ENCODE results near the gene CLDN7.

CLDN7 gene, protein sequence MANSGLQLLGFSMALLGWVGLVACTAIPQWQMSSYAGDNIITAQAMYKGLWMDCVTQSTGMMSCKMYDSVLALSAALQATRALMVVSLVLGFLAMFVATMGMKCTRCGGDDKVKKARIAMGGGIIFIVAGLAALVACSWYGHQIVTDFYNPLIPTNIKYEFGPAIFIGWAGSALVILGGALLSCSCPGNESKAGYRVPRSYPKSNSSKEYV

GRCh38 chr17:7262192-7262934 lies at the start of gene CLDN7:
Gene CLDN7, minus strand, starts transcription at chr17:7262478. Its CDS starts 435 bp downstream, at chr17:7262043.
- peak within 1 kb of the TSS; percentile 100 for H3K4me3 ChIP-seq (ENCODE audit: low read depth, low read length)

DNA sequence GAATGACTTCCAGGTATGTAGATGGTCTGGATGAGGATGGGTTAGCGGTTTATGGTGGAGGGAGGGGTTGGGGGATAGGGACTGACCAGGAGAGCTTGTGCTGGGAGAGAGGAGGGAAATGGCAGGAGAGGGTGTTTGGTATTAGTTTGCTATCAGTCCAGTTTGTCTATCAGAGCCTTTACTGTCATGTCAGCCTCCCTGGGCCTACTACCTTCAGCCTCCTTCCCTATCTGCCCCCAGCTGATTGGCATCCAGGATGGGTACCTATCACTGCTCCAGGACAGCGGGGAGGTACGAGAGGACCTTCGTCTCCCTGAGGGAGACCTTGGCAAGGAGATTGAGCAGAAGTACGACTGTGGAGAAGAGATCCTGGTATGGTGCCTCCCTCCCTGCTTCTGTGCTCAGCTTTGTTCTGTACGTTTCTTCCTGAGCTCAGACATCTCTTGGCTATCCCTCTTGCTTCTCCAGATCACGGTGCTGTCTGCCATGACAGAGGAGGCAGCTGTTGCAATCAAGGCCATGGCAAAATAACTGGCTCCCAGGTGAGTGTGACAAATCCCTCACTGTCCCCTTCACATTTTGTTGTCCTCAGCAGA lies 48.9 kb upstream of the CLDN7 start:
- H3K4me3 ChIP-seq (ENCODE audit: low read depth, low read length) = no peak overlapping the region

- peak overlapping the region; percentile 97 for H3K4me3 ChIP-seq (ENCODE audit: low read depth, low read length)
Measured at GRCh38 chr17:7309628-7310027, 47.4 kb upstream of the CLDN7 start.

GRCh38 chr17:7308625-7309433 lies 46.6 kb upstream of the CLDN7 start:
- H3K4me3 ChIP-seq (ENCODE audit: low read depth, low read length) = peak overlapping the region; percentile 97

- H3K4me3 ChIP-seq (ENCODE audit: low read depth, low read length) = peak overlapping the region; percentile 97
Measured at GRCh38 chr17:7307686-7308624, 45.7 kb upstream of the CLDN7 start.

DNA sequence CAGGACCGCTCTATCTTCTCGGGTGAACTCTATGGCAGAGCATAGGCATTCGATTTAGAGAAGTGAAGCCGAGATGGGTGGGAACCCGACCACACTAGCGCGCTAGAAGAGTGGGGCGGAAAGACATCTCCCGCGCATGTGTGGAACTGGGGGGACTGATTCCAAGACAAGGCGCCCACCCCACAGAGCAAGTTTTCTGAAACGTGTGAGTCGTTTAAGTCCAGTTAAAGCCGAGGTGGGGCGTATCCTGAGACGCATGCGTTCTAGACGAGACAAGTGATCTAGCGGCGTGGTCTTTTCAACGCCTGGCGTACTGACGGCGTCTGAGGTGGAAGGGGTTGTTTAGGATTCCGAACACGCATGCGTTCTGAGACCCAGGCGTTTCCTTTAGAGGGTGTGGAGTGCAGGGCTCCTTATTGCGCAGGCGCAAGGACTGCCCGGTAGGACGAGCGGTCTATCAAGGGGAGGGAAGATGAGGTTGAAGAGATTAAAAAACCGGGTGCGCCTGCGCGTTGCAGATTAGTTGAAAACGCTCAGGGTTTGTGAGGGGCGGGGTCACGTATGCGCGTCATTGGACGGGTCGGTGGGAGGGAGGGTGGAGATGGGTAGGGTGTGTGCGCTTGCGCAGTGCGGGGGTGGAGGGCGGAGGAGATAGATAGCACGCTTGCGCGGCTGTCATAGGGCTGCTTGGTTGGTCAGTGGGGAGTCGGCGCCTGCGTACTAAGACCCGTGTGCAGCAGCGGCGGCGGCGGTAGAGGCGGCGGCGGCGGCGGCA lies 44.8 kb upstream of the CLDN7 start, which contains the start of gene EIF5A:
TSS of gene EIF5A (plus strand) at position 718 of the 775 bp plus-strand sequence. CDS start 2,008 bp downstream, outside the sequence.
- peak within 1 kb of the TSS; percentile 97 for H3K4me3 ChIP-seq (ENCODE audit: low read depth, low read length)

DNA sequence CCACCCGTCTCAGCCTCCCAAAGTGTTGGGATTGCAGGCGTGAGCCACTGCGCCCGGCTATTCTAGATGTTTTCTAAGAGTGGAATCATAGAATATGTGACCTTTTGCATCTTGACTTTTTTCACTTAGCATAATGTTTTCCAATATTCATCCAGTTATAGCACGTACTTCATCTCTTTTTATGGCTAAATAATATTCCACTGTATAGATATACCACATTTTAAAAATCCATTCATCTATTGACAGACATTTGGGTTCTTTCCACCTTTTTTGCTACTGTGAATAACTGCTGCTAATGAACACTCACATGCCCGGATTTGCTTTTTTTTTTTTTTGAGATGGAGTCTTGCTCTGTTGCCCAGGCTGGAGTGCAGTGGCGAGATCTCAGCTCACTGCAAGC lies 41.9 kb upstream of the CLDN7 start:
- H3K4me3 ChIP-seq (ENCODE audit: low read depth, low read length) = no peak overlapping the region

GRCh38 chr17:7296189-7296861 lies 34.0 kb upstream of the CLDN7 start:
- H3K4me3 ChIP-seq (ENCODE audit: low read depth, low read length) = no peak overlapping the region

DNA sequence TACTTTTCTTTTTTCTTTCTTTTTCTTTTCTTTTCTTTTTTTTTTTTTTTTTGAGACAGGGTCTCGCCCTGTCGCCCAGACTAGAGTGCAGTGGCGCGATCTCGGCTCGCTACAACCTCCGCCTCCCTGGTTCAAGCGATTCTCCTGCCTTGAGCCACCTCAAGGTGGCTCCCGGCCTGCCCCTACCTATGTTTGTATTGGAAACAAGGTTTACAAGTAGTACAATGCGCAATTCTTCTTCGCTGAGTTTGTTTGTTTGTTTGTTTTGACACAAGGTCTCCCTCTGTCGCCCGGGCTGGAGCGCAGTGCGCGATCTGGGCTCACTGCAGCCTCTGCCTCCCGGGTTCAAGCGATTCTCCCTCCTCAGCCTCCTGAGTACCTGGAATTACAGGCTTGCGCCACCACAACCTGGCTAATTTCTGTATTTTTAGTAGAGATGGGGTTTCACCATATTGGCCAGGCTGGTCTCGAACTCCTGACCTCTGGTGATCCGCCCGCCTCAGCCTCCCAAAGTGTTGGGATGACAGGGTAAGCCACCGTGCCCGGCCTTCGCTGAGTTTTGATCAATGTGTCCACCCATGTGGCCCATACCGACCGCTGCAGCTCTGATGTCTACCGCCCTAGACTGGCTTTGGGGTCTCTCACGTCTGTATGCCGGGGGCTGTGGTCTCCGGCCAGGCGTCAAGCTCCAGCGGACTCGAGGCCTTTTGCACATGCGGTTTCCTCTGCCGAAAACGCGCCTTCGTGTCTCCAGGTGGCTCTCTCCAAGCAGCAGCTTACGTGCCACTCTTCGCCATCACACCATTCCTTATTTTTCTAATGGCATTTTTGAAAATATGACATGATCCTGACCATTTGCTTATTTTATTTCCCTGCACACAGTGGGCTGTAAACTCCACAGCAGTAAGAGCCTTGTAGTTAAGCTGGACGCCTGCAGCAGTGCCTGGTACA lies 33.2 kb upstream of the CLDN7 start:
- H3K4me3 ChIP-seq (ENCODE audit: low read depth, low read length) = peak overlapping the region; percentile 29

DNA sequence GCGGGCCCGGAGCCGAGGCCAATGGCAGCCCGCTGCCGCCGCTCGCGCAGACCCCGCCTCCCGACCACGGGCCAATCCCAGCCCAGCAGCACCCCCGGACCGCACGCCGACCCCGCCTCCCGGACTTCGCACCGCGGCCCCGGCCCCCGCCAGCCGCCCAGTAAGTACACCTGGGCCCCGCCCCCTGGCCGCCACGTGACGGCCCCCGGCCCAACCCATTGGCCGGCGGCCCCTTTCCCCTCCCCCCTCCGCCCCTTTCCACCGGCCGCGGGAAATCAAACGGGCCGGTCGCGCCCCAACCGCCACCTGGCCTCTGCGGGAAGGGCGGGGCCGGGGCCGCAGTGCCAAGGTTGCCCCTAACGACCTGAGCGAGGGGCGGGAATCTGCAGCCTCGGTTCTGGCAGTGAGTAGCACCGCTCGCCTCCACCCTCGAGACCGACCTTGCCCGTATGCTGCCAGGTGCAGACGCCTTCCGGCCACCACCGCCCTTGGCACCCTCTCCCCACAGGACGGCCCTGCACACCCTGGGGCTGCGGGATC lies 32.4 kb upstream of the CLDN7 start, which contains the start of gene YBX2:
TSS of gene YBX2 (minus strand) at position 26 of the 540 bp plus-strand sequence. CDS start 139 bp downstream, outside the sequence.
- H3K4me3 ChIP-seq (ENCODE audit: low read depth, low read length) = peak within 1 kb of the TSS; percentile 29

DNA sequence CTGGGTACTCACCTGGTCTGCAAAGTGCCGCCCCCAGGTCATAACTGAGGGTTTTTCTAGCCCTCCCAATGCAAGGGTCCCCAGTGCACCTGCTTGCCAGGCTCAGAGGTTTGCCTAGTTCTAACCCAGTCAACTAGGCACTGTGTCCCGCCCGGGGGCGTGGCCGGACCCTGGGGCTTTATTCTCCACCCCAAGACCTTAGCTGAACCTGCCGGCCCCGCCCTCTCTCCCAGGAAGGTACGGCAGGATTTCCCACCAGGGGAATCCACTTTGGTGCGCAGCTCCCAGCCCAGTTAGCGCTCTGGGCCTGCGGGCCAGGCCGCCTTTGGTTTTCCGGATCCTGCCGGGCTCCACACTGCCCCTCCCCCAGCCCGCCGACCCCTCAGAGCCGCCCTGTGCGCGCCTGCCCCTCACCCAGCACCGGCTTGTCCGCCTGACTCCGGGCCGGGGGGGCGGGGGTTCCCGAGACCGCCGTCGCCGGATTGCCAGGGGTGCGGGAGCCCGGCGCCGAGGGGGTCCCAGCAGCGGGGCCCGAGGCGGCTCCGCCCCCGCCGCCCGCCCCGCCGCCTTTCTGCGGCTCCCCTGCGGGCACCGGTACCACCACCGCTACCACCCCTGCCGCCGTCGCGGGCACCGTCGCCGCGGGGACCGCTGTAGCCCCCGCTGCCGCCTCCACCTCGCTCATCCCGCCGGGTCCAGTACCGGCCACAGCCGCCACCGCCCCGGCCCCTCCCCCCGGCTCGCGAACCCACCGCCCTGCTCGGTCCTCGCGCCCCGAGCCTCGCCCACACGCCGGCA lies 31.7 kb upstream of the CLDN7 start:
- H3K4me3 ChIP-seq (ENCODE audit: low read depth, low read length) = peak overlapping the region; percentile 17

DNA sequence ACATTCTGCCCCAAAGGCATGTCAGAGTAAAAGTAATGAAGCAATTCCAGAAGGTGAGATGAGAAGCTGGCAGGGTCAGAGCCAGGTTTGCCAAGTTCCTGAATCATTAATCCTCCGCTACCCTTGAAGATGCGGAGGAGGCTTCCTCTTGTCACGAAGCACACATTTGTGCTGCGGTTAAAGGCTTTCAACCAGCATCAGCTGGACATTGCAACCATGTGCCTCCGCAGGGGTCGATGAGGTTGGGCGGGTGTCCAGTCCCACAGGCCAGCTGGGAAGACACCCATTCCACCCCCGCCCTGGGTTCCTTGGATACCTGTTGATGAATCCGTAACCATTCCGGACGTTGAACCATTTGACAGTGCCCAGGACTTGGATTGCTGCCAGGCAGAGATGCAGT lies 30.9 kb upstream of the CLDN7 start:
- H3K4me3 ChIP-seq (ENCODE audit: low read depth, low read length) = no peak overlapping the region

GRCh38 chr17:7292729-7293128 lies 30.5 kb upstream of the CLDN7 start:
- no peak overlapping the region for H3K4me3 ChIP-seq (ENCODE audit: low read depth, low read length)

- no peak overlapping the region for H3K4me3 ChIP-seq (ENCODE audit: low read depth, low read length)
Measured at GRCh38 chr17:7292194-7292593, 29.9 kb upstream of the CLDN7 start.

DNA sequence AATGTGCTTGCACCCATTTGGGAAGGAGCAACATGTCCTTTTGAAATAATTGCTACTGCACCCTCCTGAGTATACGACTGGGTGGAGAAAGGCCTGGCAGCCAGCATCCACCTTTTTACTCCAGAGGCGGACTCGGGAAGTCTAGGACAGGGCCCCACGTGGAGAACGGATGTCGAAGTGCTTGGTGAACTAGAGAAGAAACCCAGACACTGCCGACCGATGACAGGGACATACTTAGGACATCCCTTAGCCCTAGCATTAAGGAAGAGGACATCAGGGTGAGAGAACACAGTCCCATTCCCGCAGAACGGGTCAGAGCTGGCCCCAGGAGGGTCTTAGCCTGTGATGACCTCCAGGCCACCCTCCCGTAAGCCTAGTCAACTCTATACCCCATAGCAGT lies 28.4 kb upstream of the CLDN7 start:
- H3K4me3 ChIP-seq (ENCODE audit: low read depth, low read length) = no peak overlapping the region

GRCh38 chr17:7290166-7290565 lies 27.9 kb upstream of the CLDN7 start:
- no peak overlapping the region for H3K4me3 ChIP-seq (ENCODE audit: low read depth, low read length)
